HL-60 (cell line): ENCODE data around the gene RBFOX1.

Experiments used
- POLR2AphosphoS5 ChIP-seq: IDR thresholded peaks from 2 replicates; pipeline ENCODE4 v1.6.1; 2012; ENCODE audit warnings: low read depth
- TF ChIP-seq, protein P1 (sequence below): IDR thresholded peaks from one replicate; pipeline ENCODE4 v1.5.1; 2011; ENCODE audit warnings: low read length, control low read depth, inconsistent platforms; ENCODE audit not compliant: insufficient read depth

DNA sequence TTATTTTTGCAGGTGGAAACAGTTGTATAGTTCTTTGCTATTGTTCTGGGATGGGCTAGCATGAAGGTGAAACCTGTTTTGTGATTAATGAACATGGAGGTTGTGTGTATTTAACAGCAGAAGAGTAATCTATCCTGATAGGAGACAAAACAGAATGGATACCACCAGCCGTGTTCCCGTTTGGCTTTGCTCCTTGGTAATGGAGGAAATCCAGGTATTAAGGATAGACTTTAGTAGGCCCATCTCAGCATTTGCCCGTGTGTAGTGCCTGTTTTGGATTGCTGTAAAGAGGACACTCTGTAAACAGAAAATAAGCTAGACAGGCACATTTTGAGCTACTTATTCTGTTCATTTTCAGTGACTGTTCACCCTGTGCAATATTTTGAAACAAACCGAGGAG is 215.1 kb downstream of the RBFOX1 start:
- TF ChIP-seq, protein P1, sequence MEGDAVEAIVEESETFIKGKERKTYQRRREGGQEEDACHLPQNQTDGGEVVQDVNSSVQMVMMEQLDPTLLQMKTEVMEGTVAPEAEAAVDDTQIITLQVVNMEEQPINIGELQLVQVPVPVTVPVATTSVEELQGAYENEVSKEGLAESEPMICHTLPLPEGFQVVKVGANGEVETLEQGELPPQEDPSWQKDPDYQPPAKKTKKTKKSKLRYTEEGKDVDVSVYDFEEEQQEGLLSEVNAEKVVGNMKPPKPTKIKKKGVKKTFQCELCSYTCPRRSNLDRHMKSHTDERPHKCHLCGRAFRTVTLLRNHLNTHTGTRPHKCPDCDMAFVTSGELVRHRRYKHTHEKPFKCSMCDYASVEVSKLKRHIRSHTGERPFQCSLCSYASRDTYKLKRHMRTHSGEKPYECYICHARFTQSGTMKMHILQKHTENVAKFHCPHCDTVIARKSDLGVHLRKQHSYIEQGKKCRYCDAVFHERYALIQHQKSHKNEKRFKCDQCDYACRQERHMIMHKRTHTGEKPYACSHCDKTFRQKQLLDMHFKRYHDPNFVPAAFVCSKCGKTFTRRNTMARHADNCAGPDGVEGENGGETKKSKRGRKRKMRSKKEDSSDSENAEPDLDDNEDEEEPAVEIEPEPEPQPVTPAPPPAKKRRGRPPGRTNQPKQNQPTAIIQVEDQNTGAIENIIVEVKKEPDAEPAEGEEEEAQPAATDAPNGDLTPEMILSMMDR: no peak
- no peak for TF ChIP-seq POLR2AphosphoS5
